Endothelial cell of umbilical vein (primary cell): ENCODE results near the gene CASKIN1. TPM values are rescaled to one million over a fixed set of nuclear protein-coding genes. Genes with fewer than 3 reads are reported as not detected.

Source experiments
- BruUV-seq: library from RNA; stranded (reverse); fragments of 400-500 nt; replicated peaks from 2 replicates; lab custom pipeline; 2021; lab: Mats Ljungman, UMichigan
- CTCF ChIA-PET: fragments of 300-600, 350-600 bp; sonication (Branson Sonifier 250); formaldehyde crosslinking; loops from one replicate; lab custom pipeline; 2021; ENCODE audit warnings: antibody characterized with exemption, inconsistent platforms; lab: Charles Lee
- POLR2A ChIA-PET: fragments of 300-600, 350-600 bp; sonication (Branson Sonifier 250); formaldehyde crosslinking; loops from one replicate; lab custom pipeline; 2021; ENCODE audit warnings: antibody characterized with exemption, inconsistent platforms; lab: Charles Lee
- DNase-seq: peaks from one replicate; pipeline ENCODE4 v3.0.0-alpha.2; 2011; ENCODE audit warnings: low read depth, low spot score
- FAIRE-seq: peaks from 2 replicates; lab custom pipeline; 2011; peaks lifted over from hg19 to GRCh38; lab: Jason Lieb, UNC
- H2AFZ ChIP-seq: 2 replicates; pipeline ENCODE4 v1.6.0; 2012; ENCODE audit warnings: low read depth, low read length, control low read depth, inconsistent platforms
- H3K27ac ChIP-seq: 2 replicates; pipeline ENCODE4 v1.5.1; 2011; ENCODE audit warnings: low read depth, mild to moderate bottlenecking, control low read depth, low read length, moderate library complexity; ENCODE audit not compliant: insufficient read depth
- H3K27me3 ChIP-seq, 2 experiments: 2 replicates each; pipeline versions ENCODE4 v1.6.0 to v1.6.1; 2011; ENCODE audit warnings: low read length in 2 of 2, mixed read lengths in 1 of 2; ENCODE audit not compliant: control insufficient read depth in 2 of 2, insufficient read depth in 2 of 2
- H3K36me3 ChIP-seq, 2 experiments: 2 replicates in 1 of 2; 3 replicates in 1 of 2; pipeline ENCODE4 v1.5.1; 2011; ENCODE audit warnings: low read length in 2 of 2, mild to moderate bottlenecking in 1 of 2, moderate library complexity in 1 of 2; ENCODE audit not compliant: control insufficient read depth in 2 of 2, insufficient read depth in 2 of 2; ENCODE audit errors: extremely low read depth in 1 of 2
- H3K4me1 ChIP-seq: 3 replicates; pipeline ENCODE4 v1.5.1; 2011; ENCODE audit warnings: mild to moderate bottlenecking, low read length; ENCODE audit not compliant: control insufficient read depth, insufficient read depth; ENCODE audit errors: extremely low read depth
- H3K4me2 ChIP-seq: 2 replicates; pipeline ENCODE4 v1.6.1; 2011; ENCODE audit warnings: low read length, control low read depth, mixed read lengths; ENCODE audit not compliant: insufficient read depth
- H3K4me3 ChIP-seq, 3 experiments: fragments of 200-600 bp in 1 of 3; sonication (generic), shearing (Covaris generic) in 1 of 3; replicated peaks in 1 of 3; 2 replicates each; pipeline ENCODE4 v1.5.1; 2011 to 2016; ENCODE audit warnings: control low read depth in 3 of 3, low read length in 3 of 3, mild to moderate bottlenecking in 2 of 3, inconsistent platforms in 1 of 3, low read depth in 1 of 3, moderate library complexity in 1 of 3; ENCODE audit not compliant: insufficient read depth in 1 of 3
- H3K79me2 ChIP-seq: 2 replicates; pipeline ENCODE4 v1.6.0; 2012; ENCODE audit warnings: low read length, inconsistent platforms; ENCODE audit not compliant: control insufficient read depth, insufficient read depth
- H3K9ac ChIP-seq: replicated peaks from 2 replicates; pipeline ENCODE3; 2011; ENCODE audit warnings: low read length, control low read depth; ENCODE audit not compliant: insufficient read depth; ENCODE audit errors: extremely low read depth
- H3K9me1 ChIP-seq: replicated peaks from 3 replicates; pipeline ENCODE4 v1.6.0; 2011; ENCODE audit warnings: mild to moderate bottlenecking, low read length; ENCODE audit not compliant: control insufficient read depth, insufficient read depth; ENCODE audit errors: extremely low read depth
- H3K9me3 ChIP-seq: replicated peaks from 2 replicates; pipeline ENCODE4 v1.5.1; 2012; ENCODE audit warnings: low read length, inconsistent platforms; ENCODE audit not compliant: control insufficient read depth, insufficient read depth
- H4K20me1 ChIP-seq: replicated peaks from 2 replicates; pipeline ENCODE3; 2011; ENCODE audit warnings: mild to moderate bottlenecking, low read length; ENCODE audit not compliant: control insufficient read depth, insufficient read depth; ENCODE audit errors: extremely low read depth
- EZH2 ChIP-seq: IDR thresholded peaks from 2 replicates; pipeline ENCODE4 v1.6.1; 2012; ENCODE audit warnings: borderline replicate concordance, low read depth, mild to moderate bottlenecking, moderate library complexity, low read length, inconsistent platforms; ENCODE audit not compliant: severe bottlenecking
- FOS ChIP-seq: IDR thresholded peaks from 2 replicates; pipeline ENCODE4 v1.6.1; 2011; ENCODE audit warnings: mild to moderate bottlenecking, low read length, moderate library complexity, borderline replicate concordance; ENCODE audit not compliant: insufficient read depth
- GATA2 ChIP-seq: IDR thresholded peaks from 2 replicates; pipeline ENCODE4 v1.7.0; 2011; ENCODE audit warnings: low read depth, mild to moderate bottlenecking, moderate library complexity, mixed read lengths, low read length; ENCODE audit not compliant: insufficient read length, insufficient read depth
- JUN ChIP-seq: IDR thresholded peaks from 2 replicates; pipeline ENCODE4 v1.6.1; 2011; ENCODE audit warnings: borderline replicate concordance, low read depth; ENCODE audit not compliant: insufficient read length, insufficient read depth
- MAX ChIP-seq: IDR thresholded peaks from 2 replicates; pipeline ENCODE4 v1.6.1; 2011; ENCODE audit not compliant: insufficient read depth, insufficient read length
- MYC ChIP-seq: IDR thresholded peaks from one replicate; pipeline ENCODE4 v1.6.1; 2011; ENCODE audit warnings: mild to moderate bottlenecking, low read depth, low read length
- POLR2A ChIP-seq: IDR thresholded peaks from 2 replicates; pipeline ENCODE4 v1.6.1; 2012; ENCODE audit warnings: low read depth, mild to moderate bottlenecking, control low read depth, low read length
- POLR2AphosphoS5 ChIP-seq: IDR thresholded peaks from 2 replicates; pipeline ENCODE4 v1.6.1; 2012; ENCODE audit warnings: low read depth, mild to moderate bottlenecking, control low read depth, low read length, moderate library complexity; ENCODE audit not compliant: insufficient read depth
- dilution Hi-C: fragments of 300-500 bp; cut with MboI; formaldehyde crosslinking; loops from one replicate; pipeline ENCODE4 v1.15.0; 2019; ENCODE audit warnings: low sequenced_read_pairs; ENCODE audit not compliant: extremely low pct_ligation_motif_present
- intact Hi-C: fragments of 100-400 bp; cut with micrococcal nuclease; formaldehyde crosslinking; loops from one replicate; pipeline ENCODE4 v1.10.0; 2022
- polyA plus RNA-seq, 4 experiments: library from polyadenylated mRNA; depleted of rRNA in 3 of 4; stranded (reverse) in 3 of 4; unstranded in 1 of 4; fragments of >200 nt; gene quantifications; 2 replicates each; pipeline versions ENCODE4 v1.2.1 to v1.2.3, GENCODE V29; 2011 to 2012; ENCODE audit warnings: missing spikeins in 1 of 4
- total RNA-seq: library from RNA; stranded (reverse); gene quantifications from 2 replicates; pipeline ENCODE4 v1.2.3, GENCODE V29; 2021
- TF ChIP-seq, protein P1 (sequence below), 2 donors: IDR thresholded peaks; 1 replicate in 1 of 2; 2 replicates in 1 of 2; pipeline ENCODE4 v1.5.1; 2011; ENCODE audit warnings: low read length in 2 of 2, mild to moderate bottlenecking in 2 of 2, moderate library complexity in 2 of 2, control low read depth in 1 of 2, inconsistent platforms in 1 of 2, low read depth in 1 of 2; ENCODE audit not compliant: insufficient read depth in 1 of 2; ENCODE audit errors: extremely low read depth in 1 of 2

Gene CASKIN1
- total and polyA plus RNA-seq, 2 donors (not counting 3 experiments of a cell fraction or from before 2014, with no cell fraction given) = 0.11 to 0.58 TPM

DNA sequence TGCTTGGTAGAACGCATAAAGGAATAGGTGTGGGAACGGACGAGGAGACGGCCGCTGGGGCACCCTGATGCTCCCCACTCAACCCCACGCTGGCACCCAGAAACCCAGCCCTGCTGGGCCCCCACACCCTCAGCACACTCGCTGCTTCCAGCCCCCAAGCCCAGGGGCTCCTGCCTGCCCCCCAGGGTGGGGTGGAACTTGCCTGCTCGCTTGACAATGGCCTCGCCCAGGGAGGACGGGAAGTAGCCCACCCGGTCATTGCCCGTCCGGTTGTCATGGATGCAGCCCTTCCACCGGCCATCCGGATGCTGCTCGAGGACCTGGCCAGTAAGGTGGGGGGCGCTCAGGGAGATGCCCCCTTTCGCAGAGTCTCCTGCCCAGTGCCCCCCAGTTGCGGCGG is 9.9 kb downstream of the CASKIN1 start:
- H2AFZ ChIP-seq = no peak overlapping the region
- H3K27ac ChIP-seq = no peak overlapping the region
- no peaks in the 10 kb centered on the region for H3K9me3 ChIP-seq
- H3K4me2 ChIP-seq = no peak overlapping the region
- intact Hi-C loops = no loop called here
- no peaks in the 10 kb centered on the region for H3K27me3 ChIP-seq
- no peak for TF ChIP-seq EZH2
- no peak for TF ChIP-seq GATA2
- TF ChIP-seq, protein P1, sequence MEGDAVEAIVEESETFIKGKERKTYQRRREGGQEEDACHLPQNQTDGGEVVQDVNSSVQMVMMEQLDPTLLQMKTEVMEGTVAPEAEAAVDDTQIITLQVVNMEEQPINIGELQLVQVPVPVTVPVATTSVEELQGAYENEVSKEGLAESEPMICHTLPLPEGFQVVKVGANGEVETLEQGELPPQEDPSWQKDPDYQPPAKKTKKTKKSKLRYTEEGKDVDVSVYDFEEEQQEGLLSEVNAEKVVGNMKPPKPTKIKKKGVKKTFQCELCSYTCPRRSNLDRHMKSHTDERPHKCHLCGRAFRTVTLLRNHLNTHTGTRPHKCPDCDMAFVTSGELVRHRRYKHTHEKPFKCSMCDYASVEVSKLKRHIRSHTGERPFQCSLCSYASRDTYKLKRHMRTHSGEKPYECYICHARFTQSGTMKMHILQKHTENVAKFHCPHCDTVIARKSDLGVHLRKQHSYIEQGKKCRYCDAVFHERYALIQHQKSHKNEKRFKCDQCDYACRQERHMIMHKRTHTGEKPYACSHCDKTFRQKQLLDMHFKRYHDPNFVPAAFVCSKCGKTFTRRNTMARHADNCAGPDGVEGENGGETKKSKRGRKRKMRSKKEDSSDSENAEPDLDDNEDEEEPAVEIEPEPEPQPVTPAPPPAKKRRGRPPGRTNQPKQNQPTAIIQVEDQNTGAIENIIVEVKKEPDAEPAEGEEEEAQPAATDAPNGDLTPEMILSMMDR (IDR thresholded peaks at IDR 0.05; ENCODE audit: extremely low read depth in 1 of 2, insufficient read depth in 1 of 2, low read depth in 1 of 2, low read length in 2 of 2) = no peak
- no peak for TF ChIP-seq POLR2A
- no peak for TF ChIP-seq POLR2AphosphoS5
- no peak for TF ChIP-seq JUN
- TF ChIP-seq FOS = no peak
- TF ChIP-seq MYC = no peak
- no peak for TF ChIP-seq MAX
- H3K9ac ChIP-seq = no peak overlapping the region
- no TSS peak for BruUV-seq
- H4K20me1 ChIP-seq = no peaks in the 10 kb centered on the region
- no peak overlapping the region for H3K4me3 ChIP-seq
- ChIA-PET CTCF (no interaction called here), POLR2A (no interaction called here)
- H3K36me3 ChIP-seq = no peaks in the 10 kb centered on the region
- dilution Hi-C loops = no loop called here
- DNase-seq (no peak), FAIRE-seq (no peak)
- H3K4me1 ChIP-seq = no peaks in the 10 kb centered on the region
- H3K79me2 ChIP-seq = no peaks in the 10 kb centered on the region
- H3K9me1 ChIP-seq = no peaks in the 10 kb centered on the region
